GM23338 (cell line): Measurements from ENCODE around the gene DCP1B. TPM values are rescaled to one million over a fixed set of nuclear protein-coding genes. Genes with fewer than 3 reads are reported as not detected.

Source experiments
- CREB1 ChIP-seq: fragments of 250-450 bp; sonication (Bioruptor Pico); IDR thresholded peaks from 2 replicates; pipeline ENCODE4 v1.5.0; 2020; ENCODE audit warnings: low read depth, mild to moderate bottlenecking, moderate library complexity
- EZH2 ChIP-seq: fragments of 200-600 bp; sonication (generic); IDR thresholded peaks from one replicate; pipeline ENCODE4 v1.8.0; 2017; ENCODE audit warnings: antibody characterized with exemption, mild to moderate bottlenecking, low read depth; ENCODE audit not compliant: unreplicated experiment
- NANOG ChIP-seq: IDR thresholded peaks from 2 replicates; pipeline ENCODE4 v1.6.1; 2016; ENCODE audit warnings: antibody characterized with exemption, borderline replicate concordance
- ZNF114 ChIP-seq: fragments of 250-450 bp; sonication (Bioruptor Pico); IDR thresholded peaks from 2 replicates; pipeline ENCODE4 v1.5.0; 2020; ENCODE audit warnings: mild to moderate bottlenecking, moderate library complexity
- polyA plus RNA-seq: library from polyadenylated mRNA; unstranded; fragments of >200 nt; fragmentation: Nextera tagmentation; extraction: Ambion mirVana; gene quantifications from 2 replicates; pipeline ENCODE4 v1.2.1, GENCODE V29; 2016
- total RNA-seq: library from RNA; depleted of rRNA; stranded (reverse); fragments of >200 nt; shearing (Covaris generic); gene quantifications from 2 replicates; pipeline ENCODE4 v1.2.3, GENCODE V29; 2014
- TF ChIP-seq, protein P1 (sequence below): fragments of 250-450 bp; sonication (Bioruptor Pico); IDR thresholded peaks from 2 replicates; pipeline ENCODE4 v1.5.0; 2020; ENCODE audit warnings: mild to moderate bottlenecking, moderate library complexity
- TF ChIP-seq, protein P2 (sequence below): IDR thresholded peaks from 2 replicates; pipeline ENCODE4 v1.6.1; 2016; ENCODE audit warnings: antibody characterized with exemption
- TF ChIP-seq, protein P3 (sequence below): IDR thresholded peaks from one replicate; pipeline ENCODE4 v1.6.1; 2018; ENCODE audit warnings: antibody characterized with exemption; ENCODE audit not compliant: unreplicated experiment

The DCP1B gene
- total and polyA plus RNA-seq, 2 experiments from 2014 or later = 24.4 to 29.8 TPM

DNA sequence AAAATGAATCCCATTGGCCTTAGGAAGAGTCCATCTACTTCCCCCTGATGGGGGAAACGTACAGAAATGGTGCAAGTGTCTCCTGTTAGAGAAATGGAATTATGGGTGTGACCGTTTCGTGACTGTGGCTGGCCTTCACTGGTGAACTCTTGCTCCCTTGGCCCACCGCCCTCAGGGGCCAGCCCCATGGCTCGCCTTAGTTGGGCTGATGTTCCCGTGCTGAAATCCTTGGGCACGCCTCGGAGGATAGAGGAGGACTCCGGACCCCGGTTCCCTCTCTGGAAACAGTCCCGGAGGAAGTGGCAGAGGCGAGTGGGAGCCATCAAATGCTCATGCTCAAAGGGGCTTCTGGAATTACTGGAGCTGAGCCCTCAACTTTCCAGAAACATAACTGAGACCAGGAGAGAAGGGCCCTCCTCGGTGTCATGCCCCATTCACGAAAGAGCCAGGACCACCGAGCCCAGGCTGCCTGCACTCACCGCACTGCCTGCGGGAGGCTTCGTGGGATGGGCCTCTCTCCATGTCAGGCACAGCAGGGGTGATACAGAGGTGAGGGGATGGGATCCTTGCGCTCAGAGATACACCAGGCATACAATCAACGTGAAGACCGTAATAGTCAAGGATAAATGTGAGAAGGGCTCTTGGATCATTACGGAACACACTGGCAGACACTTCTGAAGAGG is 75.7 kb downstream of the DCP1B start (continued):
- TF ChIP-seq, protein P1, sequence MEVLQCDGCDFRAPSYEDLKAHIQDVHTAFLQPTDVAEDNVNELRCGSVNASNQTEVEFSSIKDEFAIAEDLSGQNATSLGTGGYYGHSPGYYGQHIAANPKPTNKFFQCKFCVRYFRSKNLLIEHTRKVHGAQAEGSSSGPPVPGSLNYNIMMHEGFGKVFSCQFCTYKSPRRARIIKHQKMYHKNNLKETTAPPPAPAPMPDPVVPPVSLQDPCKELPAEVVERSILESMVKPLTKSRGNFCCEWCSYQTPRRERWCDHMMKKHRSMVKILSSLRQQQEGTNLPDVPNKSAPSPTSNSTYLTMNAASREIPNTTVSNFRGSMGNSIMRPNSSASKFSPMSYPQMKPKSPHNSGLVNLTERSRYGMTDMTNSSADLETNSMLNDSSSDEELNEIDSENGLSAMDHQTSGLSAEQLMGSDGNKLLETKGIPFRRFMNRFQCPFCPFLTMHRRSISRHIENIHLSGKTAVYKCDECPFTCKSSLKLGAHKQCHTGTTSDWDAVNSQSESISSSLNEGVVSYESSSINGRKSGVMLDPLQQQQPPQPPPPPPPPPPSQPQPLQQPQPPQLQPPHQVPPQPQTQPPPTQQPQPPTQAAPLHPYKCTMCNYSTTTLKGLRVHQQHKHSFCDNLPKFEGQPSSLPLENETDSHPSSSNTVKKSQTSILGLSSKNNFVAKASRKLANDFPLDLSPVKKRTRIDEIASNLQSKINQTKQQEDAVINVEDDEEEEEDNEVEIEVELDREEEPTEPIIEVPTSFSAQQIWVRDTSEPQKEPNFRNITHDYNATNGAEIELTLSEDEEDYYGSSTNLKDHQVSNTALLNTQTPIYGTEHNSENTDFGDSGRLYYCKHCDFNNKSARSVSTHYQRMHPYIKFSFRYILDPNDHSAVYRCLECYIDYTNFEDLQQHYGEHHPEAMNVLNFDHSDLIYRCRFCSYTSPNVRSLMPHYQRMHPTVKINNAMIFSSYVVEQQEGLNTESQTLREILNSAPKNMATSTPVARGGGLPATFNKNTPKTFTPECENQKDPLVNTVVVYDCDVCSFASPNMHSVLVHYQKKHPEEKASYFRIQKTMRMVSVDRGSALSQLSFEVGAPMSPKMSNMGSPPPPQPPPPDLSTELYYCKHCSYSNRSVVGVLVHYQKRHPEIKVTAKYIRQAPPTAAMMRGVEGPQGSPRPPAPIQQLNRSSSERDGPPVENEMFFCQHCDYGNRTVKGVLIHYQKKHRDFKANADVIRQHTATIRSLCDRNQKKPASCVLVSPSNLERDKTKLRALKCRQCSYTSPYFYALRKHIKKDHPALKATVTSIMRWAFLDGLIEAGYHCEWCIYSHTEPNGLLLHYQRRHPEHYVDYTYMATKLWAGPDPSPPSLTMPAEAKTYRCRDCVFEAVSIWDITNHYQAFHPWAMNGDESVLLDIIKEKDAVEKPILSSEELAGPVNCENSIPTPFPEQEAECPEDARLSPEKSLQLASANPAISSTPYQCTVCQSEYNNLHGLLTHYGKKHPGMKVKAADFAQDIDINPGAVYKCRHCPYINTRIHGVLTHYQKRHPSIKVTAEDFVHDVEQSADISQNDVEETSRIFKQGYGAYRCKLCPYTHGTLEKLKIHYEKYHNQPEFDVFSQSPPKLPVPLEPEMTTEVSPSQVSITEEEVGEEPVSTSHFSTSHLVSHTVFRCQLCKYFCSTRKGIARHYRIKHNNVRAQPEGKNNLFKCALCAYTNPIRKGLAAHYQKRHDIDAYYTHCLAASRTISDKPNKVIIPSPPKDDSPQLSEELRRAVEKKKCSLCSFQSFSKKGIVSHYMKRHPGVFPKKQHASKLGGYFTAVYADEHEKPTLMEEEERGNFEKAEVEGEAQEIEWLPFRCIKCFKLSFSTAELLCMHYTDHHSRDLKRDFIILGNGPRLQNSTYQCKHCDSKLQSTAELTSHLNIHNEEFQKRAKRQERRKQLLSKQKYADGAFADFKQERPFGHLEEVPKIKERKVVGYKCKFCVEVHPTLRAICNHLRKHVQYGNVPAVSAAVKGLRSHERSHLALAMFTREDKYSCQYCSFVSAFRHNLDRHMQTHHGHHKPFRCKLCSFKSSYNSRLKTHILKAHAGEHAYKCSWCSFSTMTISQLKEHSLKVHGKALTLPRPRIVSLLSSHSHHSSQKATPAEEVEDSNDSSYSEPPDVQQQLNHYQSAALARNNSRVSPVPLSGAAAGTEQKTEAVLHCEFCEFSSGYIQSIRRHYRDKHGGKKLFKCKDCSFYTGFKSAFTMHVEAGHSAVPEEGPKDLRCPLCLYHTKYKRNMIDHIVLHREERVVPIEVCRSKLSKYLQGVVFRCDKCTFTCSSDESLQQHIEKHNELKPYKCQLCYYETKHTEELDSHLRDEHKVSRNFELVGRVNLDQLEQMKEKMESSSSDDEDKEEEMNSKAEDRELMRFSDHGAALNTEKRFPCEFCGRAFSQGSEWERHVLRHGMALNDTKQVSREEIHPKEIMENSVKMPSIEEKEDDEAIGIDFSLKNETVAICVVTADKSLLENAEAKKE (CRISPR knock-in tag) = no peak
- no peak for TF ChIP-seq NANOG
- TF ChIP-seq, protein P2, sequence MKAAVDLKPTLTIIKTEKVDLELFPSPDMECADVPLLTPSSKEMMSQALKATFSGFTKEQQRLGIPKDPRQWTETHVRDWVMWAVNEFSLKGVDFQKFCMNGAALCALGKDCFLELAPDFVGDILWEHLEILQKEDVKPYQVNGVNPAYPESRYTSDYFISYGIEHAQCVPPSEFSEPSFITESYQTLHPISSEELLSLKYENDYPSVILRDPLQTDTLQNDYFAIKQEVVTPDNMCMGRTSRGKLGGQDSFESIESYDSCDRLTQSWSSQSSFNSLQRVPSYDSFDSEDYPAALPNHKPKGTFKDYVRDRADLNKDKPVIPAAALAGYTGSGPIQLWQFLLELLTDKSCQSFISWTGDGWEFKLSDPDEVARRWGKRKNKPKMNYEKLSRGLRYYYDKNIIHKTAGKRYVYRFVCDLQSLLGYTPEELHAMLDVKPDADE = no peak
- TF ChIP-seq CREB1 = no peak
- TF ChIP-seq ZNF114 (CRISPR knock-in tag) = no peak
- TF ChIP-seq EZH2 = no peak
- TF ChIP-seq, protein P3, sequence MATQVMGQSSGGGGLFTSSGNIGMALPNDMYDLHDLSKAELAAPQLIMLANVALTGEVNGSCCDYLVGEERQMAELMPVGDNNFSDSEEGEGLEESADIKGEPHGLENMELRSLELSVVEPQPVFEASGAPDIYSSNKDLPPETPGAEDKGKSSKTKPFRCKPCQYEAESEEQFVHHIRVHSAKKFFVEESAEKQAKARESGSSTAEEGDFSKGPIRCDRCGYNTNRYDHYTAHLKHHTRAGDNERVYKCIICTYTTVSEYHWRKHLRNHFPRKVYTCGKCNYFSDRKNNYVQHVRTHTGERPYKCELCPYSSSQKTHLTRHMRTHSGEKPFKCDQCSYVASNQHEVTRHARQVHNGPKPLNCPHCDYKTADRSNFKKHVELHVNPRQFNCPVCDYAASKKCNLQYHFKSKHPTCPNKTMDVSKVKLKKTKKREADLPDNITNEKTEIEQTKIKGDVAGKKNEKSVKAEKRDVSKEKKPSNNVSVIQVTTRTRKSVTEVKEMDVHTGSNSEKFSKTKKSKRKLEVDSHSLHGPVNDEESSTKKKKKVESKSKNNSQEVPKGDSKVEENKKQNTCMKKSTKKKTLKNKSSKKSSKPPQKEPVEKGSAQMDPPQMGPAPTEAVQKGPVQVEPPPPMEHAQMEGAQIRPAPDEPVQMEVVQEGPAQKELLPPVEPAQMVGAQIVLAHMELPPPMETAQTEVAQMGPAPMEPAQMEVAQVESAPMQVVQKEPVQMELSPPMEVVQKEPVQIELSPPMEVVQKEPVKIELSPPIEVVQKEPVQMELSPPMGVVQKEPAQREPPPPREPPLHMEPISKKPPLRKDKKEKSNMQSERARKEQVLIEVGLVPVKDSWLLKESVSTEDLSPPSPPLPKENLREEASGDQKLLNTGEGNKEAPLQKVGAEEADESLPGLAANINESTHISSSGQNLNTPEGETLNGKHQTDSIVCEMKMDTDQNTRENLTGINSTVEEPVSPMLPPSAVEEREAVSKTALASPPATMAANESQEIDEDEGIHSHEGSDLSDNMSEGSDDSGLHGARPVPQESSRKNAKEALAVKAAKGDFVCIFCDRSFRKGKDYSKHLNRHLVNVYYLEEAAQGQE = no peak
